ENCODE measurements around the gene TACC3. TPM values are rescaled to one million over a fixed set of nuclear protein-coding genes. Genes with fewer than 3 reads are reported as not detected.

TACC3 gene
- polyA plus RNA-seq, 1 donor: 27.8 TPM

DNA sequence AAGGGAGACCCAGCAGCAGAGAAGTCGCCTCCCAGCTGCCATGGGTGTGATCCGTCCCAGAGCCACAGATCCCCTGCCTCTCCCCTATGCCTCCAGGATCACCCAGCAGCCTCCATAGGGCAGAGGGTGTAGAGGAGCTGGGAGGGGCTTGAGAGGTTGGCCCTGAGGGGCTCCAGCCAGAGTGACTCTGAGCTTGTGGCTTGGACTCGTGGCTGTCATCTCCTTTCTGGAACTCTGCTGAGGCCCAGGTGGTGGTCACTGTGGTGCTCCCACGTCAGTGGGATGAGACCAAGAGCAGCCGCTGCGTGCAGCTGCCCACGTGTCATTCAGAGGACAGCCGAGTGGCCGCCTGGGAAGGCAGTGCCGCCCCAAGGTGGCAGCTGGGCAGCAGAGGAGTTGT is 4.2 kb downstream of the TACC3 start:
- DNase-seq: no peak
- WGBS (ENCODE audit: insufficient coverage, low lambda C conversion rate): no CpG with 5 or more reads among the region's 10 CpGs
- Histone ChIP-seq H3K27ac (ENCODE audit: low read length) (no peak overlapping the region), H3K36me3 (ENCODE audit: control insufficient read depth, insufficient read depth, low read length) (peaks cover 26% of the 10 kb centered on the region), H3K9me3 (ENCODE audit: control insufficient read depth, low read depth, low read length) (no peaks in the 10 kb centered on the region), H3K4me3 (ENCODE audit: low read length) (no peak overlapping the region), H3K4me1 (ENCODE audit: control insufficient read depth, insufficient read depth, low read length) (peaks cover 14% of the 10 kb centered on the region), H3K27me3 (ENCODE audit: control insufficient read depth, insufficient read depth, low read length) (no peaks in the 10 kb centered on the region)

DNA sequence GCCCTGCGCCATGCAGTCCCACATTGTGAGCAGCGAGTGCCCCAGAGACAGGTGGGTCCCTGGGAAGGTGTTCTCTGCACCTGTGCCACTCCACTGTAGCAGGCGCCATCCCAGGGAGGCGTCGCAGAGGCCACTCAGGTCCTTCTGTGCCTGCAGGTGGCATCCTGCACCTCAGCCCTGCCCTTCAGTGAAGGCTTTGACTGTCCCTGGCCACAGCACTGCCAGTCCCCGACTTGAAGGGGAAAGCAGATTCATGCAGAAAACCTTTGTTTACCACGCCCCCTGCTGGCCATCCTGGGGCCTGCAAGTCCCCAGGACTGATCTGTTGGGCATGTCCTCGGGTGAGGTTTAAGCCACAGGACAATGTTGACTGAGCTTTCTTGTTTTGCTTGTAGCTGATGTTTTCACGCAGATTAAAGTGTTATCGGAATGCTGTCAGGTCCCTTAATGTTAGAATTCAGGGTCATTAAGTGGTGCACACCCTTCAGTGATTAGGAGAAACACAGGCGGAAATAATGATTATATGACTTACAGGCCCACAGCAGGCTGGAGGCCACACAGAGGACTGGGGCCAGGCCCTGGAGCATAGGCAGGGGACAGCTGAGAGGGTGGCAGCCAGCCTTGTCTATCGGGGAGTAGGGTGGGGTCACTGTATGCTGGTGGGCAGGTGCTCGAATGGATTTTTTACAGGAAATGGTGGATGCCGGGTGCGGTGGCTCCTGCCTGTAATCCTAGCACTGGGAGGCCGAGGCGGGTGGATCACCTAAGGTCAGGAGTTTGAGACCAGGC is 5.0 kb downstream of the TACC3 start:
- no peak overlapping the region for H3K4me3 ChIP-seq (ENCODE audit: low read length)
- peak; percentile 76 to 85 for DNase-seq
- no peaks in the 10 kb centered on the region for H3K9me3 ChIP-seq (ENCODE audit: control insufficient read depth, low read depth, low read length)
- H3K27ac ChIP-seq (ENCODE audit: low read length): no peak overlapping the region
- H3K27me3 ChIP-seq (ENCODE audit: control insufficient read depth, insufficient read depth, low read length): no peaks in the 10 kb centered on the region
- peaks cover 14% of the 10 kb centered on the region for H3K4me1 ChIP-seq (ENCODE audit: control insufficient read depth, insufficient read depth, low read length)
- peaks cover 34% of the 10 kb centered on the region for H3K36me3 ChIP-seq (ENCODE audit: control insufficient read depth, insufficient read depth, low read length)
- WGBS (ENCODE audit: insufficient coverage, low lambda C conversion rate): no CpG with 5 or more reads among the region's 17 CpGs

DNA sequence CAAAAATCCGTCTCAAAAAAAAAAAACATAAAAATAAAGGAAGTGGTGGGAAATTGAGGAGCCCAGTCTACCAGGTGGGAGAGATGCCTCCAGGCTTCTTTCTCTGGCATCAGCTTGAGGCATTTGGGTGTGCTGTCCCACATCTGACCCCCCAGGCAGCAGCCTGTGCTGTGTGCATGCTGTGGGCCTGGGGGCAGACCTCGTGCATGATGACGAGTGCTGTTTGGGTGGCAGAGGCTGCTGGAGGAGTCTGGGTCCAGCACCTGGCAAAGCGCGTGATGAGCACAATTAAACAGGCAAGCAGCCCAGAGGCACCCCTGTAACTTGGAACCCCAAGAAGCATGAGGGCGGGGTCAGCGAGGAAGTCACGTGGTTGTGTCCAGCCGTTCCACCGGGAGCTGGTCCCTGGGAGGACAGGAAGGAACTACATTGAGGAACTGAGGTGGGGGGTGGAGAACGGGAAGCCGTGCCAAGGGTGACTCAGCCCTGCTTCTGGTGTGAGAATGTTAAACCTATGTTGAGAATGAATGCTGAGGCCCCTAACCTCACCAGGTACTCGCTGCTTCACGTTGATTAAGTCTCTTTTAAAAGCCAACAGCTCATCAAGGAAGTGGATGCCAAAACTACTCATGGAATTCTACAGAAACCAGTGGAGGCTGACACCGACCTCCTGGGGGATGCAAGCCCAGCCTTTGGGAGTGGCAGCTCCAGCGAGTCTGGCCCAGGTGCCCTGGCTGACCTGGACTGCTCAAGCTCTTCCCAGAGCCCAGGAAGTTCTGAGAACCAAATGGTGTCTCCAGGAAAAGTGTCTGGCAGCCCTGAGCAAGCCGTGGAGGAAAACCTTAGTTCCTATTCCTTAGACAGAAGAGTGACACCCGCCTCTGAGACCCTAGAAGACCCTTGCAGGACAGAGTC is 6.1 kb downstream of the TACC3 start:
- DNase-seq: no peak
- peaks cover 8% of the 10 kb centered on the region for H3K4me1 ChIP-seq (ENCODE audit: control insufficient read depth, insufficient read depth, low read length)
- H3K27me3 ChIP-seq (ENCODE audit: control insufficient read depth, insufficient read depth, low read length): no peaks in the 10 kb centered on the region
- peaks cover 39% of the 10 kb centered on the region for H3K36me3 ChIP-seq (ENCODE audit: control insufficient read depth, insufficient read depth, low read length)
- H3K27ac ChIP-seq (ENCODE audit: low read length): no peak overlapping the region
- 100% methylated on average over 1 of the region's 18 CpGs for WGBS (ENCODE audit: insufficient coverage, low lambda C conversion rate)
- H3K9me3 ChIP-seq (ENCODE audit: control insufficient read depth, low read depth, low read length): no peaks in the 10 kb centered on the region
- H3K4me3 ChIP-seq (ENCODE audit: low read length): no peak overlapping the region

DNA sequence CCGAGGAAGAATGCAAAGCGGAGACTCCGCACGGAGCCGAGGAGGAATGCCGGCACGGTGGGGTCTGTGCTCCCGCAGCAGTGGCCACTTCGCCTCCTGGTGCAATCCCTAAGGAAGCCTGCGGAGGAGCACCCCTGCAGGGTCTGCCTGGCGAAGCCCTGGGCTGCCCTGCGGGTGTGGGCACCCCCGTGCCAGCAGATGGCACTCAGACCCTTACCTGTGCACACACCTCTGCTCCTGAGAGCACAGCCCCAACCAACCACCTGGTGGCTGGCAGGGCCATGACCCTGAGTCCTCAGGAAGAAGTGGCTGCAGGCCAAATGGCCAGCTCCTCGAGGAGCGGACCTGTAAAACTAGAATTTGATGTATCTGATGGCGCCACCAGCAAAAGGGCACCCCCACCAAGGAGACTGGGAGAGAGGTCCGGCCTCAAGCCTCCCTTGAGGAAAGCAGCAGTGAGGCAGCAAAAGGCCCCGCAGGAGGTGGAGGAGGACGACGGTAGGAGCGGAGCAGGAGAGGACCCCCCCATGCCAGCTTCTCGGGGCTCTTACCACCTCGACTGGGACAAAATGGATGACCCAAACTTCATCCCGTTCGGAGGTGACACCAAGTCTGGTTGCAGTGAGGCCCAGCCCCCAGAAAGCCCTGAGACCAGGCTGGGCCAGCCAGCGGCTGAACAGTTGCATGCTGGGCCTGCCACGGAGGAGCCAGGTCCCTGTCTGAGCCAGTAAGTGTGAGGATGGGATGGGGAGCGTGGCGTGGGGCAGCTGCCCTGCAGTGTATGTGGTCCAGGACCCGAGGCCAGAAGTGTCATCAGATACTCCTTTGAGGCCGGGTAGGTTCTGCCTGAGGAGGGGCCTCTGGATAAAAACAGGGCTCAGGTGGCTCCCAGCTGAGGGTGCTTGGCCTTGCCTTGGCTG is 7.0 kb downstream of the TACC3 start:
- no peak overlapping the region for H3K27ac ChIP-seq (ENCODE audit: low read length)
- no peaks in the 10 kb centered on the region for H3K27me3 ChIP-seq (ENCODE audit: control insufficient read depth, insufficient read depth, low read length)
- WGBS (ENCODE audit: insufficient coverage, low lambda C conversion rate): no CpG with 5 or more reads among the region's 31 CpGs
- no peaks in the 10 kb centered on the region for H3K4me1 ChIP-seq (ENCODE audit: control insufficient read depth, insufficient read depth, low read length)
- DNase-seq: no peak
- no peaks in the 10 kb centered on the region for H3K9me3 ChIP-seq (ENCODE audit: control insufficient read depth, low read depth, low read length)
- H3K36me3 ChIP-seq (ENCODE audit: control insufficient read depth, insufficient read depth, low read length): peaks cover 45% of the 10 kb centered on the region
- no peak overlapping the region for H3K4me3 ChIP-seq (ENCODE audit: low read length)

DNA sequence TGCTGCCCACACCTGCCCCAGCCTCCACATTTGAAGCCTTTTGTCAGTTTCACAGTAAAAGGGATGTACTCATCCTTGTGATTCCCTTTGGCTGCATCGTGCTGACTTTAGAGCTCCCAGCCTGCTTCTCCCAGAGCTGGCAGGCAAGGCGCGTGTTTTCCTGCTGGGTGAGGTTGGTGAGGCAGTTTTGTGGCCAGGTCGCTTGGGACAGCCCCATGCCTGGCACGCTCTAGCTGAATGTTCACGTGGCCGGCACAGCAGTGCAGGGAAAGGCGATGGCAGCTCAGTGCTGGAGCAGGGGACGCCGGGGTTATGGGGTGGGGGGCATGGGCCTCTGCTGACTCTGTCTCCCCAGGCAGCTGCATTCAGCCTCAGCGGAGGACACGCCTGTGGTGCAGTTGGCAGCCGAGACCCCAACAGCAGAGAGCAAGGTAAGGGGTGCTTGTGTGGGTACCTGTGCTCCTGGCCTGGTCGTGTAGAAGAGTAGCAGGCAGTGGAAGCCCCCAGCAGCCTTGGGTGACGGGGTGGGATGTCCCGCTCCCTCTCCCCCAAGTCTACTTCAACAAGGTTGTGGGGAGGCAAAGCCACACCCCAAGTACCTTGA is 9.3 kb downstream of the TACC3 start:
- Histone ChIP-seq H3K27ac (ENCODE audit: low read length) (no peak overlapping the region), H3K9me3 (ENCODE audit: control insufficient read depth, low read depth, low read length) (no peaks in the 10 kb centered on the region), H3K4me1 (ENCODE audit: control insufficient read depth, insufficient read depth, low read length) (no peaks in the 10 kb centered on the region), H3K4me3 (ENCODE audit: low read length) (no peak overlapping the region), H3K36me3 (ENCODE audit: control insufficient read depth, insufficient read depth, low read length) (peaks cover 50% of the 10 kb centered on the region), H3K27me3 (ENCODE audit: control insufficient read depth, insufficient read depth, low read length) (no peaks in the 10 kb centered on the region)
- 100% methylated on average over 1 of the region's 16 CpGs for WGBS (ENCODE audit: insufficient coverage, low lambda C conversion rate)
- no peak for DNase-seq

DNA sequence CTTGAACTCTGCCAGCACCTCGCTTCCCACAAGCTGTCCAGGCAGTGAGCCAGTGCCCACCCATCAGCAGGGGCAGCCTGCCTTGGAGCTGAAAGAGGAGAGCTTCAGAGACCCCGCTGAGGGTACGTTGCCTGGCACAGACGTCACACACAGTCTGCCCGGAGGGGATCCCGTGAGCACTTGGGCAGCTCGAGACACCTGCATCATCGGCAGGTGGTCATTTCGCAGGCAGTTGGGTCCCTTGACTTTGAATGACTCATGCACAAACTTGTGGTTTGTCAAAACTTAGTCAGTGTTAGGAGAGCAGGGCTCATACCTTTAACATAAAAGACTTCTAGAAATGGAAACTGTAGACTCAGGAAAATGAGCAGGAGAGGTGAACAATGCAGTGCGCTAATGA is 9.9 kb downstream of the TACC3 start:
- 100% methylated on average over 1 of the region's 10 CpGs for WGBS (ENCODE audit: insufficient coverage, low lambda C conversion rate)
- peaks cover 54% of the 10 kb centered on the region for H3K36me3 ChIP-seq (ENCODE audit: control insufficient read depth, insufficient read depth, low read length)
- no peak for DNase-seq
- H3K4me3 ChIP-seq (ENCODE audit: low read length): no peak overlapping the region
- H3K27ac ChIP-seq (ENCODE audit: low read length): no peak overlapping the region
- no peaks in the 10 kb centered on the region for H3K27me3 ChIP-seq (ENCODE audit: control insufficient read depth, insufficient read depth, low read length)
- no peaks in the 10 kb centered on the region for H3K9me3 ChIP-seq (ENCODE audit: control insufficient read depth, low read depth, low read length)
- H3K4me1 ChIP-seq (ENCODE audit: control insufficient read depth, insufficient read depth, low read length): no peaks in the 10 kb centered on the region

DNA sequence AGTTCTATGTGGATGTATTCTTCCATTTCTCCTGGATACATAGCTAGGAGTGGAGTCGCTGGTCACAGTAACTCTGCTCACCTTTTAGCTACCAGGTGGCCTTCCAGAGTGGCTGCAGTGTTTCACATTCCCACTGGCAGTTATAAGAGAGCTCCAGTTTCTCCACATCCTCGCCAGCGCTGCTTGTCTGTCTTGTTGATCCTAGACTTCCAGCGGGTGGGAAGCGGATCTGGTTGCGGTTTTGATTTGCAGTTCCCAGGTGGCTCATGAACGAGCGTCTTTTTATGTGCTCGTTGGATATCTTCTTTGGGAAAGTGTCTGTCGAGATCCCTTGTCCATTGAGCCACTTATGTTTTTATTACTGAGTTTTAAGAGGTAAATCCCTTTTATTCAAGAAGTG is 11.6 kb downstream of the TACC3 start:
- no peak overlapping the region for H3K27ac ChIP-seq (ENCODE audit: low read length)
- 100% methylated on average over 1 of the region's 10 CpGs for WGBS (ENCODE audit: insufficient coverage, low lambda C conversion rate)
- no peak for DNase-seq

DNA sequence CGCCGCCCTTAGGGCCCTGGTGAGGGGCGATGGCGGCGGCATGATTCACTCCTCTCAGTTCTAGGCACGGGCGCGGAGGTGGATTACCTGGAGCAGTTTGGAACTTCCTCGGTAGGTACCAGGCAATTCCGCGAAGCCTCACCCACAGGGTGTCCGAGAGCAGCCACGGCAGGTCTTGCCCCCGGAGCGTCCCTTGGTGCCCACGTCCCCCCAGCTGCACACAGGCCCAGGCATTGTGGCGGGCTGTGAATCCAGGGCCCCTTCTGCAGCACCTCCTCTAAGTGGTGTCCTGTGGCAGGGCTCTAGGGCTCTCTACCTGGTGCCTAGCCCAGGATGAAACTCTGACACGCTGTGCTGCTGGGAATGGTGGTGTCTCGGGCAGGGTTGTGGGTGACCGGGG is 13.9 kb downstream of the TACC3 start:
- WGBS (ENCODE audit: insufficient coverage, low lambda C conversion rate): no CpG with 5 or more reads among the region's 20 CpGs
- H3K36me3 ChIP-seq (ENCODE audit: control insufficient read depth, insufficient read depth, low read length): peaks cover 72% of the 10 kb centered on the region

More for the DNA sequence above, 11.6 kb downstream of the TACC3 start:
- H3K4me1 ChIP-seq (ENCODE audit: control insufficient read depth, insufficient read depth, low read length): no peaks in the 10 kb centered on the region
- H3K36me3 ChIP-seq (ENCODE audit: control insufficient read depth, insufficient read depth, low read length): peaks cover 66% of the 10 kb centered on the region
- no peak overlapping the region for H3K4me3 ChIP-seq (ENCODE audit: low read length)
- H3K27me3 ChIP-seq (ENCODE audit: control insufficient read depth, insufficient read depth, low read length): no peaks in the 10 kb centered on the region
- H3K9me3 ChIP-seq (ENCODE audit: control insufficient read depth, low read depth, low read length): peaks cover 15% of the 10 kb centered on the region

DNA sequence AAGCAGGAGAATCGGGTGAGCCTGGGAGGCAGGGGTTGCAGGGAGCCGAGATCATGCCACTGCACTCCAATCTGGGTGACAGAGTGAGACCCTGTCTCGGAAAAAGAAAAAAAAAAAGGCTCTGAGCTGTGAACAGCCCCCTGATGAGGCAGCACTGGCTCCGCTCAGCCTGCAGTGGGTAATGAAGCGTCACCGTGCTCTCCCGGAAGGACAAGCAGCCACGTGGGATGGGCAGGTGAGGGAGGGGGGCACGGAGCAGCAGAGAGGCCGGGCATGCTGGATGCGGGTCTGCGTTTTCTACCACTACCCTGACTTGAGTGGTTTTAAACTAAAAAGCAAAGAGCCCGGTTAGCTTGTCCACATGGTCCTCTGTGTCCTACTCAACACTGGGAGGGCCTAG is 15.5 kb downstream of the TACC3 start:
- peaks cover 35% of the 10 kb centered on the region for H3K9me3 ChIP-seq (ENCODE audit: control insufficient read depth, low read depth, low read length)
- no peaks in the 10 kb centered on the region for H3K27me3 ChIP-seq (ENCODE audit: control insufficient read depth, insufficient read depth, low read length)
- no peak overlapping the region for H3K4me3 ChIP-seq (ENCODE audit: low read length)
- no peak overlapping the region for H3K27ac ChIP-seq (ENCODE audit: low read length)
- WGBS (ENCODE audit: insufficient coverage, low lambda C conversion rate): 100% methylated on average over 1 of the region's 13 CpGs
- no peak for DNase-seq
- H3K4me1 ChIP-seq (ENCODE audit: control insufficient read depth, insufficient read depth, low read length): no peaks in the 10 kb centered on the region
- peaks cover 72% of the 10 kb centered on the region for H3K36me3 ChIP-seq (ENCODE audit: control insufficient read depth, insufficient read depth, low read length)

More for the DNA sequence above, 13.9 kb downstream of the TACC3 start:
- Histone ChIP-seq H3K4me1 (ENCODE audit: control insufficient read depth, insufficient read depth, low read length) (no peaks in the 10 kb centered on the region), H3K4me3 (ENCODE audit: low read length) (no peak overlapping the region), H3K9me3 (ENCODE audit: control insufficient read depth, low read depth, low read length) (peaks cover 34% of the 10 kb centered on the region), H3K27me3 (ENCODE audit: control insufficient read depth, insufficient read depth, low read length) (no peaks in the 10 kb centered on the region), H3K27ac (ENCODE audit: low read length) (no peak overlapping the region)
- DNase-seq: no peak

Data from large intestine (tissue), 3 donors.